Loucy (cell line): ENCODE data around the gene ZNF70.

Experiments used
- H2AFZ ChIP-seq: fragments of 200-600 bp; sonication (generic); 2 replicates; pipeline ENCODE4 v1.6.0; 2016; ENCODE audit warnings: antibody characterized with exemption, mild to moderate bottlenecking, low read length, moderate library complexity
- H3F3A ChIP-seq: fragments of 200-600 bp; 2 replicates; pipeline ENCODE4 v1.6.0; 2016; ENCODE audit warnings: antibody characterized with exemption, low read depth, mild to moderate bottlenecking
- H3K27me3 ChIP-seq: fragments of 200-600 bp; sonication (generic); 2 replicates; pipeline ENCODE4 v1.6.1; 2014; ENCODE audit warnings: low read length, mild to moderate bottlenecking; ENCODE audit not compliant: insufficient read depth, poor library complexity, severe bottlenecking
- H3K36me3 ChIP-seq: fragments of 200-600 bp; sonication (generic); 2 replicates; pipeline ENCODE4 v1.6.1; 2016; ENCODE audit warnings: low read length; ENCODE audit not compliant: insufficient read depth
- H3K4me1 ChIP-seq: fragments of 200-600 bp; sonication (generic); 2 replicates; pipeline ENCODE4 v1.5.1; 2014; ENCODE audit warnings: low read length, mild to moderate bottlenecking; ENCODE audit not compliant: insufficient read depth, poor library complexity, severe bottlenecking
- H3K4me2 ChIP-seq: fragments of 200-600 bp; sonication (generic); 2 replicates; pipeline ENCODE4 v1.6.0; 2014; ENCODE audit warnings: antibody characterized with exemption, low read length, low read depth, mild to moderate bottlenecking; ENCODE audit not compliant: poor library complexity, severe bottlenecking
- H3K4me3 ChIP-seq: fragments of 200-600 bp; sonication (generic); 2 replicates; pipeline ENCODE4 v1.5.1; 2014; ENCODE audit warnings: low read length, mild to moderate bottlenecking, mixed read lengths; ENCODE audit not compliant: poor library complexity, severe bottlenecking
- H3K79me2 ChIP-seq: fragments of 200-600 bp; sonication (generic); 2 replicates; pipeline ENCODE4 v1.6.1; 2014; ENCODE audit warnings: low read length; ENCODE audit not compliant: insufficient read depth
- H3K9ac ChIP-seq: fragments of 200-600 bp; sonication (generic); 2 replicates; pipeline ENCODE4 v1.6.0; 2014; ENCODE audit warnings: mild to moderate bottlenecking, low read depth, low read length, moderate library complexity; ENCODE audit not compliant: poor library complexity, severe bottlenecking
- H3K9me2 ChIP-seq: fragments of 200-600 bp; sonication (generic); replicated peaks from 2 replicates; pipeline ENCODE4 v1.6.1; 2016; ENCODE audit warnings: low read depth, low read length, mixed read lengths
- H3K9me3 ChIP-seq: fragments of 200-600 bp; sonication (generic); 2 replicates; pipeline ENCODE4 v1.6.1; 2014; ENCODE audit warnings: mild to moderate bottlenecking, antibody characterized with exemption, low read length, low read depth; ENCODE audit not compliant: insufficient read depth
- H4K20me1 ChIP-seq: fragments of 200-600 bp; sonication (generic); 2 replicates; pipeline ENCODE4 v1.6.0; 2014; ENCODE audit warnings: antibody characterized with exemption, low read length, mild to moderate bottlenecking; ENCODE audit not compliant: insufficient read depth, poor library complexity, severe bottlenecking
- CTCF ChIP-seq: fragments of 200-600 bp; sonication (generic); conservative IDR thresholded peaks from 2 replicates; pipeline ENCODE4 v1.5.1; 2014; ENCODE audit warnings: mild to moderate bottlenecking, antibody characterized with exemption, low read length
- EZH2phosphoT487 ChIP-seq: fragments of 200-600 bp; IDR thresholded peaks from 2 replicates; pipeline ENCODE4 v1.6.1; 2018; ENCODE audit warnings: antibody characterized with exemption, mild to moderate bottlenecking, moderate library complexity, borderline replicate concordance

The ZNF70 gene

GRCh38 chr22:23692598-23693291 lies 58.2 kb downstream of the ZNF70 start:
- Histone ChIP-seq H4K20me1 (no peaks in the 10 kb centered on the region), H3F3A (no peaks in the 10 kb centered on the region), H3K9me3 (no peaks in the 10 kb centered on the region), H3K4me1 (peaks cover 30% of the 10 kb centered on the region), H3K79me2 (peaks cover 20% of the 10 kb centered on the region), H3K27me3 (no peaks in the 10 kb centered on the region), H3K9me2 (no peaks in the 10 kb centered on the region), H3K4me3 (no peak overlapping the region), H3K36me3 (peaks cover 41% of the 10 kb centered on the region; the same call in 1 of the 2 replicates), H2AFZ (no peak overlapping the region), H3K4me2 (no peak overlapping the region), H3K9ac (no peak overlapping the region)
- no peak for TF ChIP-seq CTCF
- no peak for TF ChIP-seq EZH2phosphoT487

GRCh38 chr22:23691748-23692423 lies 59.0 kb downstream of the ZNF70 start:
- H3K4me1 ChIP-seq: peaks cover 22% of the 10 kb centered on the region
- no peaks in the 10 kb centered on the region for H3F3A ChIP-seq
- H3K9me2 ChIP-seq: no peaks in the 10 kb centered on the region
- no peak overlapping the region for H2AFZ ChIP-seq
- H3K4me2 ChIP-seq: no peak overlapping the region
- TF ChIP-seq EZH2phosphoT487: no peak
- no peak for TF ChIP-seq CTCF
- no peak overlapping the region for H3K9ac ChIP-seq
- H3K36me3 ChIP-seq: peaks cover 41% of the 10 kb centered on the region; the same call in 1 of the 2 replicates
- H3K27me3 ChIP-seq: no peaks in the 10 kb centered on the region
- no peaks in the 10 kb centered on the region for H3K9me3 ChIP-seq
- H3K4me3 ChIP-seq: no peak overlapping the region
- H4K20me1 ChIP-seq: no peaks in the 10 kb centered on the region
- peaks cover 12% of the 10 kb centered on the region for H3K79me2 ChIP-seq

- Histone ChIP-seq H2AFZ (no peak within 1 kb of the TSS), H3K9me2 (no peaks in the 10 kb centered on the region), H3K4me2 (no peak within 1 kb of the TSS), H3K9ac (no peak within 1 kb of the TSS), H4K20me1 (no peaks in the 10 kb centered on the region), H3K27me3 (no peaks in the 10 kb centered on the region), H3K79me2 (peaks cover 5% of the 10 kb centered on the region; the same call in 1 of the 2 replicates), H3F3A (no peaks in the 10 kb centered on the region), H3K4me3 (no peak within 1 kb of the TSS), H3K4me1 (peaks cover 11% of the 10 kb centered on the region), H3K36me3 (peaks cover 41% of the 10 kb centered on the region; the same call in 1 of the 2 replicates), H3K9me3 (no peaks in the 10 kb centered on the region)
- no peak for TF ChIP-seq CTCF
These were observed 60.2 kb downstream of the ZNF70 start, which contains the start of gene RGL4 for GRCh38 chr22:23690713-23691112. Gene RGL4 (plus strand): TSS chr22:23691013. CDS start chr22:23692031, 1,018 bp downstream.
